ENCODE data around the gene HSD11B1.

Gene HSD11B1

DNA sequence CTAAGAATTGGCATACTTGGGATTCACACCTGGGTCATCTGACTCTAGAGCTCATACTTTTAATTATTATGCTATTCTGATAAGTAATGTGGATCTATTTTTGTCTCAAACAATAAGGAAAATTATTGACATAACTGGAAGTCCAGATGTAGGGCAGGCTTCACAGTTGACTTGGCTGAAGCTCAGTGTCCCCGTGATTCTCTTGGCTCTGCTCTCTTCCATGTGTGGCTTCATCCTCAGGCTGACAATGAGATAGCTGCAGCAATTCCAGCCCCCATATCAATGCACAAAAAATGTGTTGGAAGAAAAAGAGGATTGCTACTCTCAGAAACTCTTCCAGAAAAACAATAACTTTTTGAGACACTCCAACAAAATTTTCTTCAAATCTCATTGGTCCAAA lies 23.8 kb downstream of the HSD11B1 start:
- no peak for DNase-seq

DNA sequence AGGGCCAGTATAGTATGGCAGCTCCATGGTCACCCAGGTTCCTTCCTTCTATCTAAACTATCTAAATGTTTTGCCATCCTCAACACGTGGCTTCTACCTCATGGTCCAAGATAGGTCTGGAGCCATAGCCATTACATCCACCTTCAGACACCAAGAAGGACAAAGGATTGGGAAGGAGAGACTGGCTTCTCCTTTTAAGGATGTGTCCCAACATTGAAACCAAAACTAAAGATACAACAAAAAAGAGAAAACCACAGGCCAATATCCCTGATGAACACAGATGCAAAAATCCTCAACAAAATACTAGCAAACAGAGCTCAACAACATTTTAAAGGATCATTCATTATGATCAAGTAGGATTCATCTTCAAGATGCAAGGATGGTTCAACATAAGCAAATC lies 24.8 kb downstream of the HSD11B1 start:
- no peak for DNase-seq

DNA sequence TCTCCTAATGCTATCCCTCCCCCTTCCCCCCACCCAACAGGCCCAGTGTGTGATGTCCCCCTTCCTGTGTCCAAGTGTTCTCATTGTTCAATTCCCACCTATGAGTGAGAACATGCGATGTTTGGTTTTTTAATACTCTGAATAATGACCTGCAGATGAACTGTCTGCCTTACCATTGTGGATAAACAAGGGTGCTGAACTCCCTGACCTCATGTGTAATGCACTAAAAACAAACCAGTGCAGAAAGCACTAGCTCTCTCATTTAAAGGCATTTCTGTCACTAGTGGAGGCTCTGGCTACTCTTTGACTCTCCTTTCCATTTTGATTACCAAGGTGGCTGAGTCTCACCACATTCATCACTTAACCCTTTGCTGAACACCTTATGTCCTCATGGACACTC lies 28.1 kb downstream of the HSD11B1 start:
- DNase-seq, result no peak

DNA sequence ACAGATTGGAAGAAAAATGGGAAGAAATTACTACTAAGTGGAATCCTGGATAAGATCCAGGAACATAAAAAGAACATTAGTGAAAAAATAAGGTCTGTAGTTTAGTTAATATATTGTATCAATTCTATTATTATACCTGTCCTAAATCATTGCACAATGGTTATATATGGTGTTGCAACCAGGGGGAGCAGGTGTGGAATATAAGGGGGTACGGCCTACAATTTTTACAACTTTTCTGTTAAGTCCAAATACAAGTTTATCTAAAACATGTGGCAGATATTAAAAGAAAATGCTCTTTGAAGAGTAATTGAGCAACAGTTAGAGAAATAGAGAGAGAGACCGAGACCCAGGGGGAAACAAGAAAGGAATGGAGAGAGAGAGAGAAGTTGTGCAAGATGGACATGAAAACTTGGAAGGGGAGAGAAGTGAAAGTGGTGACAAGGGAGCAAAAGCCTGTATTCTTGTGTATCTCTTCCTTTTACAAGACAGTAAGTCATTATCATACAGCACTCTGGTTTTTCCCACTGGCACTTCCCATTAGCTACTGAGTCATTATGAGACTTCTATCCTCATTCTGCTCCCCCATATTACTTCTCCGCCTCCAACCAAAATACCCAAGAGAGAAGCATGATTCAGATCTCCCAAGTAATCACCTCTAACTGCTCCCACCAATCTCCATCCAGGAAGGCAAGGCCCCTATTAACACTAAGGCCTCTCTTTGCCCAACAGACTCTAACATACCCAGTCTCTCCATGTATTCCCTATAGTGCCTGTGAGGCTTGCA lies 29.0 kb downstream of the HSD11B1 start:
- no peak for DNase-seq

DNA sequence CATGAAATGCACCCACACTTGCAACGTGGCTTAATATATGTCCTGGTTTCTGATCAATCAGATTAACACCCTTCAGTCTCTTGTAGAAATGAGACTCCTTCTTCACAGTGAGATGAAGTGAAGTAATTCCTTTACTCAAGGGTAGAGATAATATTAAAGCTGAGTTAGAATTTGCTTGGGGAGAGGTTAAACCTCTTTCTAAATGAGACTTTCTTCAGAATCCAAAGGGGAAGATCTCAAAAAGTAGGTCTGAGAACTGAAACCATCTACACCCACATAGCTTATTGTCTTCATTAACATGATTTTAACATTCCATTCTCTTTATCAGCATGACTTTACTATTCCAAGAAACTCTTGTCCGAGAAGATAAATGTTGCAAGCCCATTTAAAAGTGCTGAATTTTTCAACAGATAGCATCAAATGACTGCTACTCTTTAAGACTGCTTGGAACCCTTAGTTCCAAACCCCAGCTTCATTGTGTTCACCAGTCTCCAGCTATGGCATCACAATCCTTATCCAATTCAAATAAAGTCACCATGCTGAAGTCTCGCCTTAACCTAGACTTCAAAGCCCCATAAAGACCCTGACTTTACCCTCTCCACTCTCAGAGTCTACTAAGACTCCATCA lies 32.0 kb downstream of the HSD11B1 start:
- DNase-seq, result no peak

DNA sequence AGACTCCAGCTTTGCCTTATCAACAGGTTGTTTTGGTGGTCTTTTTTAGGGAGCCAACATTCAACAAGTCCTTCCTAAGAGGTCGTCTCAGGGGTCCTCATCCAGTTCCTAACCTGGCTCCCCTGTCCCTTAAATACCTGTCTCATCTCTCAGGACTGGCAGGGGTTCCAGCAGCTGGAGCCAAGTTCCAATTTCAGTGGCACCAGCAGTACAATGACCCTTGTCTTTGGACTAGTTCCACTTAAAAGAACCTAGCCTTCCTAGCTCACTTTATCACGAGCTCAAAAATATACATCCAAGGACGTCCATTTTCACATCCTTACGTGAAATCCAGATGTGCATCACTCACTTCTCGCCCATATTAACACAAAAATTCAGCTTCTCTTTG lies 32.5 kb downstream of the HSD11B1 start:
- DNase-seq, result no peak

DNA sequence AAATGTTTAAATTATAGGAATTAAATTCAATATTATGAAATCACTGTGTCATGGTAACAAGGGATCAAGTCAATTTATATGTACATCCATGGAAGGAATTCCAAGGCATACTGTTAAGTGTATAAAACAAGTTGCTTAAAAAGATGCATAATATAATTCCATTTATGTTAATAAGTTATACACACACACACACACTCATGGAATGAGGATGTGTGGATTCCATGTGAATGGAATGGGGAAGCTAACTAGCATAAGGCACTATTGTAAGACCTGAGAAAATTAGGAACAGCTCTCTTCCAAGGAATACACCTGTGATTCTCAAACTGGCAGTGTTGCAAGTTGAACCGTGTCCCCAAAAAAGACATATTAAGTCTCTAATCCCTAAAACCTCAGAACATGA lies 33.6 kb downstream of the HSD11B1 start:
- no peak for DNase-seq

DNA sequence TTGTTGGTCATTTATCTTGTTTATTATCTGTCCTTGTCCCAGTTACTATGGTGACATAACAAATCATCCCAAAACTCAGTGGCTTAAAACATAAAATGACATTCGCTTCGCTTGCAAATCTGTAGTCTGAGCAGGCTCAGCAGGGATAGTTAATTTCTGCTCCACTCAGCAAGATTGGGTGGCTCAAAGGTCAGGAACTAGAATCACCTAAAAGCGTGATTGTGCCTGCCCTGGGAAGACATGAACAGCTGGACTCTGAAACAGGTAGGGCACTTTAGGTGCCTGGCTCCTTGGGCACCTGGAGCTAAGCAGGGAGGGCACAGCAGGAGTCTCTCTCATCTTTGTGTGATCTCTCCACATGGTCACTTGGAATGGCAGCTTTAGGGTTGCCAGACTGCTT lies 36.5 kb downstream of the HSD11B1 start:
- no peak for DNase-seq

DNA sequence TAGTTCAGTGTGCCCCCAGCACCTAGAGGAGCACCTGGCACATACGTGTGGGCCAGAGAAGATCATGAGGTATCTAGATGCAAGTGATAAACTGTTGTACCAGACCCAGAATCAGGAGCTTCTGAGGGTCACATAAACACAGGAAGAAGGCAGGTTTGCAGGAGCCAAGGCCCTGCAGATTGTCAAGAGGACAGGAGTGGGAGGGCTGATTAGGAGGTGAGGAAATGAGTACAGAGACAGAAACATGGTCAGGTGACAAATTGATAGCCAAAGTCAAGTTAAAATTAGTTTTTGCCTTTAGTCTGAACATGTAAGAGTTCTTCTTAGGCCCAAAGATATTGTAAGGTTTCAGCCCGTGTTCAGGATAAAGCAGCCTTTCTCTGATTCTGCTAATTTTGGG lies 37.2 kb downstream of the HSD11B1 start:
- no peak for DNase-seq

DNA sequence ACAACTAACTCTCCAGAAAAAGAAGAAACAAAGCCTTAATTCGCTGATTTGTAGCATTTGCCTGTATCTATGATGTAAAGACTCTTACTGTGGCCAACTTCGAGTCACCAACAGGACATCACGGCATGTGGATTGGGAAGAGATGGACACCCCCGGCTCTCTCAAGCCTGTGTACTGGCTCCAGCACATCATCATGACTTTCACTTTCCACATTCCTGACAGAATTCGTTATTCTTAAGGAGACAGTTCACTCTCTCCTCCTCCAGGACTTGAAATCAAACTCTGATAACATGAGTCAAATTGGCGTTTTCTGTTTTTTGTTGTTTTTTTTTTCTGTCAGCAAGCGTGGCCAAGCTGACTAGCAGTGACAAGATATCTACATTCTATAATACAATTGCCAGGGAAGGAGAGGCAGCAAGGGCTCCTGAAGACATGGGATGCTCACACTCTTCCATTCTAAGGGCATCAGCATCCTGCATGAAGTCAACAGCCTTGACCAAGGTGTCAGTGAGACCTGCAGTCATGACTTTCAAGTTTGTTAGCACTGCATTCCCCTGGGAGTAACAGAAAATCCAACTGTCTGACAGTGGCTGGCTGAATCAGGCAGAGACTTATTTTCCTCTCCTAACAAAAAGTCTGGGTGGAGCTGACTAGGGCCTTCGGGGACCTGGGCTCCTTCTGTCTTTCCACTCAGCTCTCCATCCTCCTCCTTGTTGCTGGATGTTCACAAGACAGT lies 37.9 kb downstream of the HSD11B1 start:
- no peak for DNase-seq

DNA sequence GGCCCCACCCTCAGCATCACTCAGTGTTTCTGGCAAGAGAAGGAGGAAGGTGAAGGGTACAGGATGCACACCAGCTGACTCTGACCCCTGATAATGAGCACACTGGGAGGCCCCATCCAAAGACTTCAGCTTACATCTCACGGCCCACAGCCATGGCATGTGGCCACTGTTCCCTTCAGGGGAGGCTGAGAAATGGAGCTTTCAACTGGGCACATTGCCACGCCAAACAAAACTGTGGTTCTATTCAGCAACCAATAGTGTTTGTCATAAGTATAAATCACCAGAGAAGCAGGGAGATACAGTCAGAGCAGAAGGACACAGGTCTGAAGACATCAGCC lies 38.5 kb downstream of the HSD11B1 start:
- peak; percentile 34 for DNase-seq

DNA sequence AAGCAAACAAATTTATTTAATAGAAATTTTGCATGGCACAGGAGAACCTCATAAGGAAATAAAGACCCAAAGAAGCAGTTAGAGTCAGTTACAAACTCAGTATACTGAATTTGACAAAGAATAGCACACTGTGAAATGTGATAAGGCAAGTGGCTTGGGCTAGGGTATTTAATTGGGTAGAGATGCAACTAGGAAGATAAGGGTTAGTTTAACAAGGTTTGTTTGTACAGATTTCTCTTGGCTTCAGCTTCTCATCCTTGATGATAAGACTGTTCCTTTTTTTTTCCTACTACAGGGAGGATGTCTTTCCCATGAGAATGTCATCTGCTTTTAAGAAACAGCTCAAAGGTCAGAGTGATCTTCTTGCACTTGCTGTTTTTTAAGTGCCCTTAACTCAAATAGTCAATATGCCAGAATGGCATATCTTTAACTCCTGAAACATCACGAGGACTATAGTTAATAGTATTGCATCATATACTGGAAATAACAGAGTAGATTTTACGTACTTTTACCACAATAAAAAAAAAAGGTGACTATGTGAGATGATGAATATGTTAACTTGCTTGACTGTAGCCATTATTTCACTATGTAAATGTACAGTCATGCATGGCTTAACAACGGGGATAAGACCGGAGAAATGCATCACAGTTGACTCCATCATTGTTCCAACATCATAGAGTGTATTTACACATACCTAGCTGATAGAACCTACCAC lies 42.0 kb downstream of the HSD11B1 start:
- no peak for DNase-seq

DNA sequence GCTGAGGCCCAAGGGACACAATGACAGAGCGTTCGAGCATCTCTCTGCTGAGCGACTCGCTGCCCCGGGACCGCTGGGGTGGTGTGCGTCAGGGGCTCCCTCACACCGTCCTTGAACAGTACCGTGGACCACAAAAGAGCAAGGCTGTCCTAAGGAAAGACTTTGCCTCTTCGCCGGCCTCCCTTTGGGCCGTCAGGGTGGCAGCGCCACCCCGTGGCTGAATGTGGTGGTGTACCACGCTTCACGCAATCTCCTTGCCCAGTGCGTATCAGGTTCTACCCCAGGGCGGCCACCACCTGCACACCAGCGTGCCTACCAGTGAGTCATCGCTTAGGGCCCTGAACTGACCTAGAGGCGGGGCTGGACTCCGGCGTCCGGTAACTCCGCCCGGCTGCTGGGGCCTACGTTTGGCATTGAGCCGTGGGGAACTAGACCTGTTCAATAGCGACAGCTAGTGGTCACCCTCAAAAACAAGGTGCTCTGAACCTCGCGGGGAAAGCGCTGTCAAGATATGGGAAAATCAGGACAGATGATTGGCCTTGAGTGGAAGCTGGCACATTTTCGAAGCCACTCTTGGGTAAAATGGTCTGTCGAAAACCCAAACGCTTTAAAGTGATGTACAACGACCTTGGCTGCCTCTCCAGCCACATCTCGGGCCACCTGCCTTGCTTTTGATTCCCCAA lies 43.1 kb downstream of the HSD11B1 start:
- peak; percentile 42 for DNase-seq

DNA sequence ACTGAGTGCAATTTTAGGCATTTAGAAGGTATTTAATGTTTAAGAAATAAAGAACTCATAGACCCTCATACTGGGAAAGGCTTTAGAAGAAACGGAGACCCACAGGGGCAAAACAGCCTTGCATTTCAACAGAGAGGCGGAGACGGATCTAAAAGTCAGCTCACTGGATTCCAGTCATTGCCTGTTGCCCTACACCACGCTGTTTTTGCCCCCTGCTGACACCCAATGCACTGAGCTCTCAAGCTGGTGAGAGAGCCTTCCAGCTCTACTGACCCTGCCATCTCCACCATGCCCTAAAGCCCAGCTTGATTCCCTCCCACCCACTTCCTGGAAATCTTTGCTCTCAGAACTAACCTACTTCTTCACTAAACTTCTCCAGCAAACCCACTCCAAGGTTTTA lies 44.0 kb downstream of the HSD11B1 start:
- no peak for DNase-seq

DNA sequence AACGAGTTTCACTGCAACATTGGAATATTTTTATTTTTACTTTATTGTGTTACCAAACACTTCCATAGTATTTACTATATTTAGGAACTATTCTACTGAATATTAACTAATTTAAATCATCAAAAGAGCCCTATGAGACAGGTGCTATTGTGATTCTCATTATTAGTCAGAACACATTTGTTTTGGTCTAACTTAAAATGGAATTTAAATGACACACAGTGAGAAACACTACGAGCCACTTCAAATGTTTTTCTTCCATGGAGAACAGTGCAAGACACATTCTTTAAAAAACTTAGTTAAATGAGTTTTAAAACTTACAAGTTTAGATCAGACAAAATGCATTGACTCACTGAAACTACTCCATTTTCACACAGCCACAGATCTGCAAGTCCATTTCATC lies 44.6 kb downstream of the HSD11B1 start:
- no peak for DNase-seq

DNA sequence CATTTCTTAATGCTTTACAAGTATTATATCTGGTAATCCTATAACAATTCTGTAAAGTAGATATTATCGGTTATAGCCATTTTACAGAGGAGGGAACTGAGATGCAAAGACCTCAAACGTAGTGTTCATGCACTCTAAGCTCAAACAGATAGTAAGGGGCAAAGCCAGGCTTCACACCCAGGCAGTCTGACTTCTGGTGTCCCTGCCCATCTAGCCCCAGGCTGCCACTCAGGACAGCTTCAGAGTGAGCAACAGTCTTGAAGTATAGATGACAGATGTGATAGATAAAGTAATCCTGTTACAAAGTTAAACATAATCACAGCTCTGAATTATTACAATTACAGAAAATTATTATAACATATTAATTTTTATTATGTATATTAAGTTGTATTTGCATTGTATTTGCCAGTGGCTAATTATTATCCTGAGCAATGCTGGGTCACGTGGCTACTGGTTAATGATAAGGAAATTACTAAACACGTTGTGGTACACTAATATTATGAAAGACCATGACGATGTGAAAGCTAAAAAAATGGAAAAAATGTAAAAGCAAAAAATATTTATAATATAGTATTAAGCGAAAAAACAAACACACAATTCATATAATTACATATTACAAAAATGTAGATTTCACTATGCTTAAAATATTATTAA lies 45.2 kb downstream of the HSD11B1 start:
- DNase-seq, result no peak

DNA sequence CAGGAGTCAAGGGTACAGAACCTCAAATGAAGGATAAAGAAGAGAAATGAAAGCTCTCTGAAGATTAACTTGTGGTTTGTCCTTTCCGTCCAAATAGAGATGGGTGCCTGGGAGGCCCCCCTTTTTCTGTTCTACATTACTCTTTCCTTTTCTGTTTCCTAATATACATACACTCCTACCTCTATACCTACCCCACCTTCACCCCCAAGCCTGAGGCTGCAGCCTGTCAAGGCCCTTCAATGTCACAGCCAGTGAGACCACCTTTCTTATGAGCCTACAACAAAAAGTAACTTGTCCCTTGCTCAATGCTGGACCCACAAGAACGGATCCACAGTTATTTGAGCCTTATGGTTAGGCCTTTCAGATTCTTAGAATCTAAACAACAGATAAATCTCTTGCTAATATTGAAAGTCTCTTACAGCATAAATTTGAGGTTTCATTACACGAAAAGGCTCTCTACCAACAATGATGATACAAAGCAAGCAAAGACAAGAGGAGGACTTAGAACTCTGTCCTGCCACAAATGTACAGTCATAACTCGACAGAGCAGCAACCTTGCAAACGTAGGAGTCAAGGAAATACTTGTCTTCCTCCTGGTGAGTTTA lies 47.1 kb downstream of the HSD11B1 start:
- no peak for DNase-seq

DNA sequence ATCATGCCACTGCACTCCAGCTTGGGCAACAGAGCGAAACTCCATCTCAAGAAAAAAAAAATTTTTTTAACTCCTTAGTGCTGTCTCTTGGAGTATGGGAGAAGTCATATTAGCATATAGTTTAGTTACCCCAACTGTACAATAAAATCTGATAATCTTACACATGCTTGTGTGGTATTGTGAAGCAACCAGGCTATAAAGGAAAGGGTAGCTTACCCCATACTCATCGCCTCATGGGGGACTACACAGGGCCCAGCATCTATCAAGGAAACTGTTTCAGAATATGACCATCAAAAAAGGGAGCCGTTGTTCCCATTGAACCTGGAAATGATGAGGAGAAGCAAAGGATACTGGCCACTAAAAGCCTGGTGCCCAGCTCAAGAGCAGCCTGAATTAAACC lies 48.2 kb downstream of the HSD11B1 start:
- DNase-seq, result no peak

DNA sequence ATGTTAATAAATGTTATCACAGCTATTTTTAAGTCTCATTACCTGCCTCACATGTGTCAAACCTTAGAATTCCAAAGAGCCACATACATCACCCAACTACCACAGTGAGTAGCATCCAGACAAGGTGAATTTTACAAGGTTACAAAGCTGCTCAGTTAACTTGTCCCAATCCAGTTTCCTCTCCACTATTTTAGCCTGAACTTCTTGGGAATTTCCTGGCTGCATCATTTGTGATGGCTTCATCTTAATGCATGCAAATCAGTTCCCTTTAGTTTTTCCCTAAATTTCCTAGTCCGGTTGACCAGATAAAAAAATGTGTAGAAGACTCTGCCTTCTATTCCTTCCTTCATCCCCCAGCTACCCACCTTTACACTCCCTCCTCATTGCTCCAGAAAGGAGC lies 50.6 kb downstream of the HSD11B1 start:
- DNase-seq, result no peak

DNA sequence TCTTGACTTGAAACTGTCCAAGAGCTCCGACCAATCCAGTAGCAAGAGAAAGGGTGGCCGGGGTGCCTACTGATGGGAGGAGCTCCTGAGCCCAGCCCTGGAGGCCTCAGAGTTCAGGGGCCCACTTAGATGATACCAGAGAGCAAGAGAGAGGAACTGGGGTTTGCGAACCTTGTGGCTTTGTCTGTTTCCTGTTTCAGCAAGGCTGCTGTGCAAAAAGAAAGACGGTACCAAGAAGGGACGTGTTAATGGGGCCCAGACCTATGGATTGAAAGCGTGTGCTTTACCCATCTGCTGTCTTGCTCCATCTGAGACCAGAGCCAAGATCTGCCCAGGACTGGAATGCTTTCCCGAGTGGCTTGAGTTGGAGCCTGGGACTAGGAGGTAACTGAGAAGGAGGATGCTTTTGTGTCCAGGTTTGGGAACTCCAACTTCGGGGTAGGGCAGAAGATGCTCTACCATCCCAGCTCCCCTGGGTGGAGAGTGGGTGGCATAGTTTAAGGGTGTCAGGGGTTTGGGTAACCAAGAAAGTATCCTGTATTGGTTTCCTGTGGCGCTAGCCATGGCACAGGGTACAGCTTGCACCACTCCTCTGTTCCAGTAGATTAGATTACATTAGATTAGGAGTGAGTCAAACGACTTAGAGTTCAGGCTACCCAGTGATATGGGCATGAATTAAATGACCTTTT lies 51.4 kb downstream of the HSD11B1 start, which contains the start of gene TRAF3IP3:
Gene TRAF3IP3, plus strand, starts transcription at position 128 of the 689 bp plus-strand sequence. CDS start 3,987 bp downstream, outside the sequence.
- no peak for DNase-seq
